SJCRH30 (cell line): Measurements from ENCODE around the gene TRRAP. TPM values are rescaled to one million over a fixed set of nuclear protein-coding genes. Genes with fewer than 3 reads are reported as not detected.
A peak's percentile ranks its signal among the peaks of the same experiment; 100 is the strongest.

Experiments used
- DNase-seq, 2 experiments: peaks; one replicate each; pipeline ENCODE4 v3.0.0-alpha.2; 2015 to 2020
- H3K27ac ChIP-seq: fragments of 250-450 bp; sonication (Bioruptor Pico); 2 replicates; pipeline ENCODE4 v1.5.1; 2020; ENCODE audit warnings: mild to moderate bottlenecking, moderate library complexity
- H3K27me3 ChIP-seq: fragments of 250-450 bp; sonication (Bioruptor Pico); 2 replicates; pipeline ENCODE4 v1.5.1; 2020; ENCODE audit warnings: mild to moderate bottlenecking, moderate library complexity
- H3K36me3 ChIP-seq: fragments of 250-450 bp; sonication (Bioruptor Pico); 2 replicates; pipeline ENCODE4 v1.5.1; 2020; ENCODE audit warnings: mild to moderate bottlenecking, moderate library complexity
- H3K4me1 ChIP-seq: fragments of 250-450 bp; sonication (Bioruptor Pico); 2 replicates; pipeline ENCODE4 v1.5.1; 2020; ENCODE audit warnings: mild to moderate bottlenecking, moderate library complexity
- H3K4me3 ChIP-seq: fragments of 250-450 bp; sonication (Bioruptor Pico); 2 replicates; pipeline ENCODE4 v1.5.1; 2020; ENCODE audit warnings: mild to moderate bottlenecking, moderate library complexity
- H3K9me3 ChIP-seq: fragments of 250-450 bp; sonication (Bioruptor Pico); replicated peaks from 2 replicates; pipeline ENCODE4 v1.5.1; 2020; ENCODE audit warnings: mild to moderate bottlenecking, moderate library complexity
- total RNA-seq: library from RNA; depleted of rRNA; stranded (reverse); fragments of >200 nt; shearing (Covaris generic); gene quantifications from 2 replicates; pipeline ENCODE4 v1.2.3, GENCODE V29; 2014

The TRRAP gene
- total RNA-seq, 1 experiment from 2014 or later = 28.7 TPM

DNA sequence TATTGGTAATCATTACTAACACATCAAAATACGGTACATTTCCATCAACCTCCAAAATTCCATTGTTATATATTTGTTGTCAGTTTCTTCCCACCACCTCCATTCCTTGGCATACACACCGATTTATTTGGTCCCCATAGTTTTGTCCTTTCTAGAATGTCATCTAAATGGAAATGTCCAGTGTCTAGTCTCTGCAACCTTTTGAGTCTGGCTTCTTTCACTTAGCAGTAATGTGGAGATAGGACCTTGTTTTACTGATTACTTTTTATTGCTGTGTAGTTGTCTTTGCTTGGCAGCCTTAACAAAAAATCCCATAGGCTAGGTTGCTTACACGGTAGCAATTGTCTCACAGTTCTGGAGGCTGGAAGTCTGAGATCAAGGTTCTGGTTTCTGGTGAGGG is 22.5 kb downstream of the TRRAP start:
- Histone ChIP-seq H3K27me3 (no peaks in the 10 kb centered on the region), H3K4me3 (no peak overlapping the region), H3K36me3 (peaks cover 89% of the 10 kb centered on the region), H3K27ac (no peak overlapping the region), H3K4me1 (no peaks in the 10 kb centered on the region), H3K9me3 (no peaks in the 10 kb centered on the region)
- no peak for DNase-seq

DNA sequence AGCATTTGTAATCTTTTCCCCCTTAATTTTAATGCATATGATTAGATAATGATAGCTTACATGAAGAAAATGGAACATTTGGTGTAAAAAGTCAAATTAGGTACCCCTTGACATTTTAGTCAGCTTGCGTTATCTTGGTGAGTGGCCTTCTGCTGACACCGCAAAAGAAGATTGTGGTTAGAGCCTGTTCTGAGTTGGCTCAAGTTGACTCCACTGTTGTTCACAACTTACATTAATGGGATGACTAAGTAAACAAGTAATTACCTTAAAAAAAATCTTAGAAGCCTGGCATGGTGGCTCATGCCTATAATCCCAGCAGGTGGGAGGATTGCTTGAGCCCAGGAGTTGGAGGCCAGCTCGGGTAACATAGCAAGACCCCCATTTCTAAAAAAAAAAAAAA is 24.2 kb downstream of the TRRAP start:
- H3K27ac ChIP-seq = no peak overlapping the region
- DNase-seq = no peak
- no peaks in the 10 kb centered on the region for H3K27me3 ChIP-seq
- no peak overlapping the region for H3K4me3 ChIP-seq
- H3K36me3 ChIP-seq = peaks cover 89% of the 10 kb centered on the region
- no peaks in the 10 kb centered on the region for H3K4me1 ChIP-seq
- no peaks in the 10 kb centered on the region for H3K9me3 ChIP-seq

DNA sequence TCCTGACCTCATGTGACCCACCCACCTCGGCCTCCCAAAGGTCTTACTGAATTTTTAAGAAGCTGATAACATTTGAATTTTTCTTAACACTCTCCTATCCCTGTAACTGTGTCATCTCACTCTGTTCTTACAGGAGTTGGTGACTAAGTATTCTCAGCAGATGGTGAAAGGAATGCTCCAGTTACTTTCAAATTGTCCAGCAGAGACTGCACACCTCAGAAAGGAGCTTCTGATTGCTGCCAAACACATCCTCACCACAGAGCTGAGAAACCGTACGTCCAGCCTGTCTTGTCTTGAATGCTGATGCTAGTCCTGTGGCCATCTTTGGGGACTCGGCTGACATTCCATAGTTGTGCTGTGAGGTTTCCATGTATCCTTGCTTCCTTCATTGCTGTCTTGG is 24.9 kb downstream of the TRRAP start:
- Histone ChIP-seq H3K36me3 (peaks cover 86% of the 10 kb centered on the region), H3K27me3 (no peaks in the 10 kb centered on the region), H3K4me1 (no peaks in the 10 kb centered on the region), H3K4me3 (no peak overlapping the region), H3K9me3 (no peaks in the 10 kb centered on the region), H3K27ac (no peak overlapping the region)
- DNase-seq = no peak

DNA sequence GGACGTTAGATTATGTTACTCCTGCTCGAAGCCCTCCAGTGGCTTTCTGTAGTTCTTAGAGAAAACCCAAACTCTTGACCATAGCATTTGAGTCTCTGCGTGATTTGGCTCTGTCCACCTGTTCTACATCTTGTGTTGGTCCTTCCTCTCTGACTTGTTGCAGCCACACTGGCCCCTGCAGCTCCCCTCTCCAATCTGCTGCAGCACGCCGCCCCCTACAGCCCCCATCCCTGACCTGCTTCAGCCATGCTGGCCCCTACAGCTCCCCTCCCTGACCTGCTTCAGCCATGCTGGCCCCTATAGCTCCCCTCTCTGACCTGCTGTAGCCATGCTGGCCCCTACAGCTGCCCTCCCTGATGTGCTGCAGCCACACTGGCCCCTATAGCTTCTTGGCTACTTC is 29.2 kb downstream of the TRRAP start:
- Histone ChIP-seq H3K4me1 (peaks cover 2% of the 10 kb centered on the region), H3K36me3 (peaks cover 76% of the 10 kb centered on the region), H3K9me3 (no peaks in the 10 kb centered on the region), H3K27me3 (no peaks in the 10 kb centered on the region), H3K4me3 (no peak overlapping the region), H3K27ac (no peak overlapping the region)
- peak in 1 of 2 experiments; percentile 13 for DNase-seq

DNA sequence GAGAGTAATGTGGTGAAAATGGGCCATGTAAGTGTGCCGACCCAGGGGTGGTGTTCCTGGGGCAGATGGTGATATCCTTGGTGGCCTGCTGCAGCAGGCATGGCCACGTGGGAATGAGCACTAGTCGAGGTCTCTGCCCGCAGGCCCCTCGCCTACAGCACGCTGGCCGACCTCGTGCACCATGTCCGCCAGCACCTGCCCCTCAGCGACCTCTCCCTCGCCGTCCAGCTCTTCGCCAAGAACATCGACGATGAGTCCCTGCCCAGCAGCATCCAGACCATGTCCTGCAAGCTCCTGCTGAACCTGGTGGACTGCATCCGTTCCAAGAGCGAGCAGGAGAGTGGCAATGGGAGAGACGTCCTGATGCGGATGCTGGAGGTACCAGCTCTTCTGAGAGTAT is 30.3 kb downstream of the TRRAP start:
- no peak for DNase-seq
- Histone ChIP-seq H3K27me3 (no peaks in the 10 kb centered on the region), H3K36me3 (peaks cover 73% of the 10 kb centered on the region), H3K4me1 (peaks cover 11% of the 10 kb centered on the region), H3K4me3 (no peak overlapping the region), H3K27ac (no peak overlapping the region), H3K9me3 (no peaks in the 10 kb centered on the region)

DNA sequence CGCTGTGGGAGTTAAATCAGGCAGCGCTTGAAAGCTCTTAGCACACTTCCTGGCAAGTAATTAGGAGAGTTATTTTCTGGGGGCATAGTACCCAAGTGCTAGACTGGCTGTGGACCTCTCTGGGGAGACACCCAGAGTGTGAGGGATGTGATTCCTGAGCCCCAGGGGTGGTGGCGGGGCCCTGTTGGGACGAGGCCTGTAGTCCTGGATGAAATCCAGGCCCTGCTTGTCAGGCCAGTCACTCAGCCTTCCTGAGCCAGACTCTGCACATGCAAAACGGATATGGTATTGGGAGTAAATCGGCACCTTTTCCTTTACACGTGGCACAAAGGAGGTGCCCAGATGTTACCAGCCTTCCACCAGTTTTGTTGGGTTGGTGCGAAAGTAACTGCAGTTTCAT is 31.2 kb downstream of the TRRAP start:
- no peaks in the 10 kb centered on the region for H3K9me3 ChIP-seq
- peaks cover 14% of the 10 kb centered on the region for H3K4me1 ChIP-seq
- H3K36me3 ChIP-seq = peaks cover 75% of the 10 kb centered on the region
- no peak overlapping the region for H3K4me3 ChIP-seq
- no peak for DNase-seq
- no peak overlapping the region for H3K27ac ChIP-seq
- no peaks in the 10 kb centered on the region for H3K27me3 ChIP-seq

DNA sequence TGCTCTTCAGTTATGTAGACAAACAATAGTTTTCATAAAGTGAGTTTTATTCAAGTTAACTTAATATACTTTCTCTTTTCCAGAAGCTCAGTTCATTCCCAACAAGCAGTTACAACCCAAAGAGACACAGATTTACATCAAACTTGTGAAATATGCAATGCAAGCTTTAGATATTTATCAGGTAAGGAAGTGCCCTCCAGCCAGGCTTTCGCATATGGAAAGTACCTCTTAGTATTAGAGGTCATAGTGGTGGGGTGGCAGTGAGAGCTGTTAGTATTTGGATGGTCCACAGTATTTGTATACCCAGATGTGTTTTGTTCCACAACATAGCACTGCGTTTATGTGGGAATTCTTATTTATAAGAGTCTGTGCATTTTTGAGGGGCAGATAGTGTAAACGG is 32.1 kb downstream of the TRRAP start:
- Histone ChIP-seq H3K4me1 (peaks cover 14% of the 10 kb centered on the region), H3K4me3 (no peak overlapping the region), H3K9me3 (no peaks in the 10 kb centered on the region), H3K36me3 (peaks cover 76% of the 10 kb centered on the region), H3K27ac (no peak overlapping the region), H3K27me3 (no peaks in the 10 kb centered on the region)
- DNase-seq = no peak

DNA sequence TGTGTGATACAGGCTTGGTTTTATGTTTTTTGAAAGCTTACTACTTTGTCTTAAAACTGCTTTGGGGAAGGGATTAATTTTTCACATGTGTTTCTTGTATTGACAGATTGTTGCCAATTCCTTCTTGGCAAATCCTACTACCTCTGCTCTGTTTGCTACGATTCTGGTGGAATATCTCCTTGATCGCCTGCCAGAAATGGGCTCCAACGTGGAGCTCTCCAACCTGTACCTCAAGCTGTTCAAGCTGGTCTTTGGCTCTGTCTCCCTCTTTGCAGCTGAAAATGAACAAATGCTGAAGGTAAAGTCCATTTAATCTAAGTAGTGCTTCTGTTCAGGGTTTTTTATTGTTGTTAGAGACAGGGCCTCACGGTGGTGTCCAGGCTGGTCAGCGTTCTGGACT is 33.6 kb downstream of the TRRAP start:
- Histone ChIP-seq H3K36me3 (peaks cover 77% of the 10 kb centered on the region), H3K27ac (no peak overlapping the region), H3K9me3 (no peaks in the 10 kb centered on the region), H3K27me3 (no peaks in the 10 kb centered on the region), H3K4me1 (peaks cover 14% of the 10 kb centered on the region), H3K4me3 (no peak overlapping the region)
- no peak for DNase-seq

DNA sequence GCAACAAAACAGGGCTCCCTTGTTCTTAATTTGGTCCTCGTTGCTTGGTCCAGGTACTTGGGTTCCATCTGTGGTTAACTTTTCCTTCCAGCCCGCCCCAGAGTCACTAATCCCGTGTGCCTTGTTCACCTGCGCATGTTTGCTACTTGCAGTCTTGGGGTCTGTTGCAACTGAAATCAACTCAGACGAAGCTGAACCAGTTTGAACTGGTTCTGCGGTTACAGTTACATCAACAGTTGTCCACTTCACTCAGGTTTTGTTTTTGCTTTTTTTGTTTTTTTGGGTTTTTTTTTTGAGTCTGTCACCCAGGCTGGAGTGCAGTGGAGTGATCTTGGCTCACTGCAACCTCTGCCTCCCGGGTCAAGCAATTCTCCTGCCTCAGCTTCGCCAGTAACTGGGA is 34.7 kb downstream of the TRRAP start:
- Histone ChIP-seq H3K27me3 (no peaks in the 10 kb centered on the region), H3K27ac (peak overlapping the region; percentile 46), H3K4me1 (peaks cover 14% of the 10 kb centered on the region), H3K36me3 (peaks cover 81% of the 10 kb centered on the region), H3K4me3 (no peak overlapping the region), H3K9me3 (no peaks in the 10 kb centered on the region)
- peak; percentile 38 to 71 for DNase-seq

DNA sequence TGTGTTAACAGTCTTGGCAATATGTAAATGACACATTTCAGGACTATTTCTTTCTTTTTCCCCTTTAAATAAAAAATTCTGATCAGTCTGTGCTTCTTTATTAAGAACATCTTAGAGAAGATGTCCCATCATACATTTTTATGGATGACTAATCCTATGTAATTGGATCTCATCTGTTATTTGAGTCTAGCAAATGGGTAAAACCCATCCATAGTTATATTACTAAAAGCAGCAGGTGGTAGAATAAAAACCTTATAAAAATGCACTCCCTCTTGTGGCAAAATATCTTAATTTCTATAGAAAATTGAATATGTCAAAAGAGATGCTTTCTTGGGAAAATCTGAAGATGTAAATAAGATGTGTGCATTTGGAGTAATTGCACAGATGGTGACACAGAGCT is 35.3 kb downstream of the TRRAP start:
- Histone ChIP-seq H3K27ac (peak overlapping the region; percentile 46; the same call in 1 of the 2 replicates), H3K9me3 (no peaks in the 10 kb centered on the region), H3K36me3 (peaks cover 80% of the 10 kb centered on the region), H3K4me1 (peaks cover 14% of the 10 kb centered on the region), H3K4me3 (no peak overlapping the region), H3K27me3 (no peaks in the 10 kb centered on the region)
- DNase-seq = no peak

DNA sequence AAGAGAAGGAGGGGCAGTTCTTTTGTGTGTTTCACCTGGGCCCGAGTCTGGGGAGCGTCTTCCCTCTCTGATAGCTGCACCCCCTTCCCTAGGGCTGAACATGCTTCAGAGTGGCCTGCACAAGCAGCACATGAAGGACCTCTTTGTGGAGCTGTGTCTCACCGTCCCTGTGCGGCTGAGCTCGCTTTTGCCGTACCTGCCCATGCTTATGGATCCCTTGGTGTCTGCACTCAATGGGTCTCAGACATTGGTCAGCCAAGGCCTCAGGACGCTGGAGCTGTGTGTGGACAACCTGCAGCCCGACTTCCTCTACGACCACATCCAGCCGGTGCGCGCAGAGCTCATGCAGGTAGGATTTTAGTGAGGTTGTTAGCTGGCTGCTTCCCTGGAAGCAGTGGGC is 39.0 kb downstream of the TRRAP start:
- no peaks in the 10 kb centered on the region for H3K9me3 ChIP-seq
- DNase-seq = no peak
- peaks cover 81% of the 10 kb centered on the region for H3K36me3 ChIP-seq
- no peaks in the 10 kb centered on the region for H3K27me3 ChIP-seq
- H3K27ac ChIP-seq = no peak overlapping the region
- peaks cover 14% of the 10 kb centered on the region for H3K4me1 ChIP-seq
- no peak overlapping the region for H3K4me3 ChIP-seq

DNA sequence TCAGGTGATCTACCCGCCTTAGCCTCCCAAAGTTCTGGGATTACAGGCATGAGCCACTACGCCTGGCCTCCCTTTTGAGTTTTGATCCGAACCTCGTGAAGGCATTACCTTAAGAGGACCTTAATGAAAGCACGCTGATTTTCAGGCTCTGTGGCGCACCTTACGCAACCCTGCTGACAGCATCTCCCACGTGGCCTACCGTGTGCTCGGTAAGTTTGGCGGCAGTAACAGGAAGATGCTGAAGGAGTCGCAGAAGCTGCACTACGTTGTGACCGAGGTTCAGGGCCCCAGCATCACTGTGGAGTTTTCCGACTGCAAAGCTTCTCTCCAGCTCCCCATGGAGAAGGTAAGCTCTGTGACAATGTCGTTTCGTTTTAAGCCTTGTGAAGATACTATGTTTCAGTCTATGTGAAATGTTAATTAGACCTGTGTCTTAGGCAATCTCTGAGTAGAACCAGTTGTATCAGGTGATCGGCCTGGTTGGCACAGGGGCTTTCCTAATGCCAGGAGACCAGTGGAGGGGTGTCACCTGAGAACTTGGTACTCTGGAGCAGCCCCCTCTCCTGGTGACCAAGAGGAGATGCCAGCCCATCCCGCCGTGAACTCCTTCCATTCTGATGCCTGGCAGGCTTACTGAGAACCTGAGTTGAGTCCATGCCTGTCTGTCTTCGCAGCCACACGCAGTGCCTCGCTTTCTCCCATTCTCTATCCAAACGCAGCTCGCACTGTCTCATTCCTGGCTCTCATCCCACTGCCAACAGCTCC is 43.5 kb downstream of the TRRAP start:
- Histone ChIP-seq H3K4me3 (no peak overlapping the region), H3K27me3 (no peaks in the 10 kb centered on the region), H3K36me3 (peaks cover 77% of the 10 kb centered on the region), H3K4me1 (no peaks in the 10 kb centered on the region), H3K9me3 (no peaks in the 10 kb centered on the region), H3K27ac (no peak overlapping the region)
- no peak for DNase-seq

DNA sequence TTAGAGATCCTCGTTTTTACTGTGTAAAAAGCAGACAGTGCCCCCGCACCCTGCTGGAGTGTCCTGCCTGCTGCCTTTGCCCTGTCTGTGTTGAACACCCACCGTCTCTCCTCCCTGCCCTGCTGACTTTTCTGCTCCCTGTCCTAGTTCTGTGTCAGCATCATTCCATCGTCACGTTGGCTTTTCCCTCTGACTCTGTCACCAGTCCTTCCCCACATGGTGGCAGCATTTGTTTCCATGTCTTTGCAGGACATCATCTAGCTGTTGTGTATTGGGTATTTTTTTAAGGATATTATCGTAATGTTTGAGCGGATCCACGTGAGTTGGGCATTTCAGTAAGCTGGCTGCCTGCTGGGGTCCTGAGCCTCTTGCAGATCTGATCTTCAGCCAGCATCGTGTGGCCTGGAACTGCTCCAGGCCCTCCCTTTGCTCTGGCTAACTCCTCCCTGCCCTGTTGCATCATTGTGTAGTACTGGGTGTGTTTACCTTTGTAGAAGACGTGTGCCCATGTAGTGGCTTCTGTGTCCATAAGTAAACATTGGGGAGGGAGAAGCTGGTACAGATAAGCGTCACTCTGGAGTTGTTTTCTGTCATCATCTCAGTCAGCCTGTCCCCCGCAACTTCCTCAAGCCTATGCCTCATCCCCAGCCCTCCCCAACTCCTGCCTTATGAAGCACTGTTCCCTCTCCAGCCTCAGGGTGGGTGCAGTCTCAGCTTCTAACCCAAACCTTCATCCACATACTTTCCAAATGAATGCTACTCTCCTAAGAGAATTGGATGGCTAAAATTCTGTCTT is 44.3 kb downstream of the TRRAP start:
- DNase-seq = no peak
- no peak overlapping the region for H3K27ac ChIP-seq
- H3K27me3 ChIP-seq = no peaks in the 10 kb centered on the region
- H3K4me1 ChIP-seq = no peaks in the 10 kb centered on the region
- peaks cover 75% of the 10 kb centered on the region for H3K36me3 ChIP-seq
- H3K4me3 ChIP-seq = no peak overlapping the region
- no peaks in the 10 kb centered on the region for H3K9me3 ChIP-seq

DNA sequence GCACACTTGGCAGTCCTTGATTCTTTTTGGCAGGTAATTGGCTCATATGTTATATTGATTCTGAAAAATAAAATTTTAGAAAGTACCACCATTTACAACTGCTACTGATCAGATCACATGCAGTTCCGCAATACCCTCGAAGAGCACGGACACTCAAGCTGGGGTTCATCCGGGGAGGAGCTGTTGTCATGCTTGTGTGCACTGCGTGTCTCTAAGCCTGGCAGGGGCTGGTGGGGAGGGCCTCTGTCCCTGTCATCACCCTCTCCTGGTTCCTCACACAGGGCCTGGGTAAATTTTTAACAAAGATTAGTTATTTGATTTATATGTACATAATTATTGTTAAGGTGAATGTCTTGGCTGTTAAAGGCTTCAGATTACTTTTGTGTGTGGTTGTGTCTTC is 45.2 kb downstream of the TRRAP start:
- Histone ChIP-seq H3K4me1 (no peaks in the 10 kb centered on the region), H3K4me3 (no peak overlapping the region), H3K36me3 (peaks cover 72% of the 10 kb centered on the region), H3K27ac (no peak overlapping the region), H3K27me3 (no peaks in the 10 kb centered on the region), H3K9me3 (no peaks in the 10 kb centered on the region)
- DNase-seq = no peak

DNA sequence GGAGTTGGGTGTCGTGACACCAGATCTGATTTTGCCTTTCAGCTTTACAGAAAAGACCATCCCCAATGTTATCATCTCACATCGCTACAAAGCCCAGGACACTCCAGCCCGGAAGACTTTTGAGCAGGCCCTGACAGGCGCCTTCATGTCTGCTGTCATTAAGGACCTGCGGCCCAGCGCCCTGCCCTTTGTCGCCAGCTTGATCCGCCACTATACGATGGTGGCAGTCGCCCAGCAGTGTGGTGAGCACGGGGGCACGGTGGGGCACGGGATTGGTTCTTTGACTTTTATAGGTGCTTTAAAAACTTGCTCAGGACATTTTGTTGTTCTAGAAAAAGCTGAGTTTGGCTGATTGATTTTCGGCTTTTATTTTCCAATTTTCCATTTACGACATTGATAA is 48.8 kb downstream of the TRRAP start:
- no peak overlapping the region for H3K4me3 ChIP-seq
- no peaks in the 10 kb centered on the region for H3K4me1 ChIP-seq
- H3K36me3 ChIP-seq = peaks cover 73% of the 10 kb centered on the region
- no peaks in the 10 kb centered on the region for H3K9me3 ChIP-seq
- H3K27me3 ChIP-seq = no peaks in the 10 kb centered on the region
- no peak overlapping the region for H3K27ac ChIP-seq
- DNase-seq = no peak
